Measurements from ENCODE around the gene IL18R1. TPM values are rescaled to one million over a fixed set of nuclear protein-coding genes. Genes with fewer than 3 reads are reported as not detected.

Gene IL18R1
- total RNA-seq, 2 experiments from 2014 or later: 22.4 to 23.4 TPM

DNA sequence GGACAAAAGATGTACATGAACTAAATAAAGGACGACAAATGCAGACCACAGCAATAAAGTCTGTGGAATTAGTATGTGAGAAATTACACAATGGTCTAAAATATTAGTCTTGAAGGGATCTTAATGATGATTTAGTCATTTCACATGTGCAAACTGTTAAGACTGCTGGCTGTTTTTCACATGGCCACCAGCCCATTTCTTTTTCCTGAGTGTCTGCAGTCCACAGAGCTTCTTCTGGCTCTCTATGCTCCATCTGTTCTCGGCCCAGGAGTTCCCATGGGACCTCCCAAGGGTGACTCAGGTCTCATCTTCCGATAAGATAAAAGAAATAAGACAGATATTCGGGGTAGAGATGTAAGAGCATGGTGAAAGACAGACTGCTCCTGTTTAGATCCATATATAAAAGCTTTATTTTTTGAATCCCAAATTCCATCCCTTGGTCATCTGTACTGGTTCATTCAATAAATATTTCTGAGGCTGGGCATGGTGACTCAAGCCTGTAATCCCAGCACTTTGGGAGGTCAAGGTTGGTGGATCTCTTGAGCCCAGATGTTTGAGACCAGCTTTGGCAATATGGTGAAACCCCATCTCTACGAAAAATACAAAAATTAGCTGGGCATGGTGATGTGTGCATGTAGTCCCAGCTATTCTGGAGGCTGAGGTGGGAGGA is 24.1 kb upstream of the IL18R1 start:
- DNase-seq (no peak), ATAC-seq (no peak)
- Mint-ChIP-seq H3K36me3 (ENCODE audit: low read depth) (no peaks in the 10 kb centered on the region), H3K9me3 (ENCODE audit: low read depth) (peaks cover 6% of the 10 kb centered on the region), H3K4me3 (no peak overlapping the region), H3K27ac (no peak overlapping the region), H3K27me3 (peaks cover 7% of the 10 kb centered on the region), H3K4me1 (peaks cover under 1% of the 10 kb centered on the region)
- CTCF ChIA-PET: interaction anchor here (0.6 to 1.6 kb wide), 6 partner anchors 15 to 129 kb away, joined by 3 to 4 read pairs (median 3); partner anchors contain the start of gene IL18R1
- POLR2A ChIA-PET: interaction anchor here (0.6 kb wide), 1 partner anchor 223 kb away, joined by 3 read pairs; no protein-coding TSS in a partner anchor
- intact Hi-C loops (cut with DNase I, micrococcal nuclease): no loop called here

- CTCF ChIA-PET: interaction anchor here (1.0 to 1.4 kb wide), 2 partner anchors 94 to 132 kb away, joined by 3 read pairs; no protein-coding TSS in a partner anchor
- peaks cover 7% of the 10 kb centered on the region for H3K27me3 Mint-ChIP-seq
- no peaks in the 10 kb centered on the region for H3K36me3 Mint-ChIP-seq (ENCODE audit: low read depth)
- intact Hi-C loops (cut with DNase I, micrococcal nuclease): no loop called here
- H3K4me1 Mint-ChIP-seq: peaks cover 15% of the 10 kb centered on the region
- H3K27ac Mint-ChIP-seq: no peak overlapping the region
- ATAC-seq (no peak), DNase-seq (no peak)
- no peak overlapping the region for H3K4me3 Mint-ChIP-seq
- H3K9me3 Mint-ChIP-seq (ENCODE audit: low read depth): no peaks in the 10 kb centered on the region
- POLR2A ChIA-PET: no interaction called here
Observed at GRCh38 chr2:102334486-102334885, 21.1 kb upstream of the IL18R1 start.

DNA sequence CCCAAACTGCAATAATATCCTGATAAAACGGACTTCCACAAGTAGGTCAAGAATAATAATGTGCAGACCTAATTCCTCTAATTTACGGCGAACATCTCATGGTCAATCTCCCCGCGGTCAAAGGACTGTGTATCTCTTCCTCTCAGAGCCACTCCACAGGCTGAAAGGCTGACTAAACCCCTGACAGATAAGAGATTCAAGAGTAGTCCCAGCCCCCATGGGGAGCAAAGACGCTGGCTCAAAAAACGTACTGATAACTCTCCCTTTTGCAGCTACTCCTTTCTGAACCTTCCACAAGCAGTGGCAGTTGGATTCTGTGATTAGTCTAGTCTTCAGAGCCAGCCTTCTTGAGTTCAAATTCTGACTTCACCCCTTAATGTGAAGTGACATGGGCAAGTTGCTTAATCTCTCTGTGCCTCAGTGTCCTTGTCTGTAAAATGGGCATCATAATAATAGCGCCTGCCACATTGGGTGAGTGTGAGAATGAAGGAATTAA is 19.7 kb upstream of the IL18R1 start:
- H3K27ac Mint-ChIP-seq: no peak overlapping the region
- ChIA-PET CTCF (interaction anchor here (0.8 to 1.9 kb wide), 4 partner anchors 32 to 940 kb away, joined by 3 to 8 read pairs (median 3); no protein-coding TSS in a partner anchor), POLR2A (interaction anchor here (0.5 to 0.6 kb wide), 2 partner anchors 99 to 199 kb away, joined by 3 read pairs; no protein-coding TSS in a partner anchor)
- H3K9me3 Mint-ChIP-seq (ENCODE audit: low read depth): no peaks in the 10 kb centered on the region
- ATAC-seq (no peak), DNase-seq (no peak)
- no peak overlapping the region for H3K4me3 Mint-ChIP-seq
- H3K36me3 Mint-ChIP-seq (ENCODE audit: low read depth): no peaks in the 10 kb centered on the region
- intact Hi-C loops (cut with DNase I, micrococcal nuclease): loop anchor here in 1 of 2 experiments (5.0 kb wide), 1 partner anchor 34 kb away; no protein-coding TSS in a partner anchor
- peaks cover 7% of the 10 kb centered on the region for H3K27me3 Mint-ChIP-seq
- peaks cover 15% of the 10 kb centered on the region for H3K4me1 Mint-ChIP-seq

DNA sequence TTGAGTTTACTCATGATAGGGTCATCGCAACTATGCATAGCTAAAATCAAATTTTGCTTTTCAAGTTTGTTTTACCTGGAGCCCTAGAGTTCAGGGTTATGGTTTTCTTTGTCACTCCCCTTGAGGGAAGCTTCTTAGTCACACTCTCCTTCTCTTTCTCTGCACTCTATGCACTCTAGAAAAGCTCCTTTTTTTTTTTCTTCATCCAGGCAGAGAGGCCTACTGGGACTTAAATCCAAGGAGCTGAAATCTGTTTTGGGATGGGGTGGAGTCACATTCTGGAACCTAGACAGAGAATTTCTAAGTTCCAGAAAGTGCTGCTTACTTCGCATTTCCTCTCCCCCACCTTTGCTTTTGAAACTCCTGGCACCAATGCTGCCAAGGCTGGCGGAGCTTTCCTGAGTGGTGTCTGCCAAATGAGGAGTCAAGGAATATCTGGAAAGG is 19.1 kb upstream of the IL18R1 start:
- Mint-ChIP-seq H3K27me3 (peaks cover 7% of the 10 kb centered on the region), H3K4me3 (no peak overlapping the region), H3K27ac (no peak overlapping the region), H3K4me1 (peaks cover 15% of the 10 kb centered on the region), H3K36me3 (ENCODE audit: low read depth) (no peaks in the 10 kb centered on the region), H3K9me3 (ENCODE audit: low read depth) (no peaks in the 10 kb centered on the region)
- no peak for DNase-seq
- ATAC-seq: peak; percentile 66
- intact Hi-C loops (cut with DNase I, micrococcal nuclease): loop anchor here in 1 of 2 experiments (5.0 kb wide), 1 partner anchor 34 kb away; no protein-coding TSS in a partner anchor
- ChIA-PET CTCF (interaction anchor here (0.9 to 1.9 kb wide), 3 partner anchors 33 to 941 kb away, joined by 3 to 8 read pairs (median 3); no protein-coding TSS in a partner anchor), POLR2A (interaction anchor here (0.5 to 0.6 kb wide), 2 partner anchors 99 to 200 kb away, joined by 3 read pairs; no protein-coding TSS in a partner anchor)

DNA sequence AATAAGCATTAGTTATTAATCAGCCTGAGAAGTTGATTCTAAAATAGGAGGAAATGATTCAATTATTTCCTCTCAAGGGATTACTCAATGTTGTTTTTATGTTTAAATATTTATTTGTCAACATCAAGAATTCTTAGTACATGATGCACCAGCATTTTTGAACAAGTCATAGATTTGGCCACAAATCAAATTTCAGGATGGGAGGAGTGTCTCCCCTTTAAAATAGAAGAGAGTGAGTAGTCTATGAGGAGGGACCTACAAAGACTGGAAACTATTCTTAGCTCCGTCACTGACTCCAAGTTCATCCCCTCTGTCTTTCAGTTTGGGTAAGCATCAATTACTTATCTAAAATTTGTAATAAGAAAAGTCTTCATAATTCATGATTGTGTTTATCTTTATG is 18.6 kb upstream of the IL18R1 start:
- no peaks in the 10 kb centered on the region for H3K9me3 Mint-ChIP-seq (ENCODE audit: low read depth)
- H3K27me3 Mint-ChIP-seq: peaks cover 7% of the 10 kb centered on the region
- CTCF ChIA-PET: interaction anchor here (0.9 to 1.9 kb wide), 2 partner anchors 33 to 106 kb away, joined by 3 to 8 read pairs; no protein-coding TSS in a partner anchor
- peaks cover 15% of the 10 kb centered on the region for H3K4me1 Mint-ChIP-seq
- H3K4me3 Mint-ChIP-seq: no peak overlapping the region
- POLR2A ChIA-PET: interaction anchor here (0.7 kb wide), 1 partner anchor 172 kb away, joined by 15 read pairs; no protein-coding TSS in a partner anchor
- no peak overlapping the region for H3K27ac Mint-ChIP-seq
- DNase-seq (no peak), ATAC-seq (no peak)
- no peaks in the 10 kb centered on the region for H3K36me3 Mint-ChIP-seq (ENCODE audit: low read depth)
- intact Hi-C loops (cut with DNase I, micrococcal nuclease): loop anchor here in 1 of 2 experiments (5.0 kb wide), 1 partner anchor 35 kb away; no protein-coding TSS in a partner anchor

- ATAC-seq: peak; percentile 72
- CTCF ChIA-PET: interaction anchor here (1.9 kb wide), 1 partner anchor 106 kb away, joined by 8 read pairs; no protein-coding TSS in a partner anchor
- Mint-ChIP-seq H3K36me3 (ENCODE audit: low read depth) (no peaks in the 10 kb centered on the region), H3K4me1 (peaks cover 15% of the 10 kb centered on the region), H3K9me3 (ENCODE audit: low read depth) (no peaks in the 10 kb centered on the region), H3K27me3 (peaks cover 4% of the 10 kb centered on the region), H3K4me3 (no peak overlapping the region), H3K27ac (no peak overlapping the region)
- POLR2A ChIA-PET: interaction anchor here (0.7 kb wide), 1 partner anchor 173 kb away, joined by 15 read pairs; no protein-coding TSS in a partner anchor
- DNase-seq: no peak
- intact Hi-C loops (cut with DNase I, micrococcal nuclease): loop anchor here in 1 of 2 experiments (5.0 kb wide), 1 partner anchor 35 kb away; no protein-coding TSS in a partner anchor
Observed at GRCh38 chr2:102337481-102338386, 17.9 kb upstream of the IL18R1 start.

- no peak for DNase-seq
- Mint-ChIP-seq H3K4me1 (peaks cover 15% of the 10 kb centered on the region), H3K36me3 (ENCODE audit: low read depth) (no peaks in the 10 kb centered on the region), H3K4me3 (no peak overlapping the region), H3K27me3 (no peaks in the 10 kb centered on the region), H3K27ac (no peak overlapping the region), H3K9me3 (ENCODE audit: low read depth) (no peaks in the 10 kb centered on the region)
- intact Hi-C loops (cut with DNase I, micrococcal nuclease): no loop called here
- ATAC-seq: no peak
- POLR2A ChIA-PET: no interaction called here
- CTCF ChIA-PET: interaction anchor here (0.7 to 2.6 kb wide), 3 partner anchors 34 to 103 kb away, joined by 3 to 11 read pairs (median 3); no protein-coding TSS in a partner anchor
Observed at GRCh38 chr2:102340778-102341177, 14.8 kb upstream of the IL18R1 start.

GRCh38 chr2:102342888-102343287 is 12.7 kb upstream of the IL18R1 start:
- H3K4me3 Mint-ChIP-seq: no peak overlapping the region
- no peaks in the 10 kb centered on the region for H3K36me3 Mint-ChIP-seq (ENCODE audit: low read depth)
- ChIA-PET POLR2A (no interaction called here), CTCF (interaction anchor here (0.6 to 1.6 kb wide), 2 partner anchors 51 to 337 kb away, joined by 3 to 7 read pairs; no protein-coding TSS in a partner anchor)
- no peak for DNase-seq
- intact Hi-C loops (cut with DNase I, micrococcal nuclease): no loop called here
- no peak overlapping the region for H3K27ac Mint-ChIP-seq
- H3K9me3 Mint-ChIP-seq (ENCODE audit: low read depth): no peaks in the 10 kb centered on the region
- ATAC-seq: no peak
- no peaks in the 10 kb centered on the region for H3K27me3 Mint-ChIP-seq
- peaks cover 2% of the 10 kb centered on the region for H3K4me1 Mint-ChIP-seq

DNA sequence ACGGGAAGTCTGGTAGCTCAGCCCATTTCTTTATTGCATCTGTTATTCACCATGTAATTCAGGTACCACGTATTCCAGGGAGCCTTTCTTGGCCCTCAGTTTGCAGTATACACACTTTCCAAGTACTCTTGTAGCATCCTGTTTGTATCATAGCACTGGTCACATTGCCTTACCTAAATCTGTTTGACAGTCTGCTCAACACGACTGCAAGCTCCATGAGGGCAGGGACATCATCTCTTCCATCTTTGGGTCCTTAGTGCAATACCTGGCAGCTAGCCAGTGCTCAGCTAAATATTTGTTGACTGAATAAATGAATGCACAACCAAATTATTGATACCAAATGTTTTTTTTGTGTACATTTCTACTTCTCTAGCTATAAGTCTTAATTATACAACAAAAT is 11.2 kb upstream of the IL18R1 start:
- ChIA-PET CTCF (no interaction called here), POLR2A (no interaction called here)
- Mint-ChIP-seq H3K36me3 (ENCODE audit: low read depth) (no peaks in the 10 kb centered on the region), H3K4me3 (no peak overlapping the region), H3K27me3 (peaks cover 2% of the 10 kb centered on the region), H3K27ac (no peak overlapping the region), H3K9me3 (ENCODE audit: low read depth) (no peaks in the 10 kb centered on the region), H3K4me1 (no peaks in the 10 kb centered on the region)
- no peak for DNase-seq
- intact Hi-C loops (cut with DNase I, micrococcal nuclease): no loop called here
- ATAC-seq: no peak

- ChIA-PET POLR2A (no interaction called here), CTCF (interaction anchor here (0.6 kb wide), 1 partner anchor 60 kb away, joined by 4 read pairs; no protein-coding TSS in a partner anchor)
- Mint-ChIP-seq H3K4me1 (no peaks in the 10 kb centered on the region), H3K36me3 (ENCODE audit: low read depth) (no peaks in the 10 kb centered on the region), H3K27ac (no peak overlapping the region), H3K27me3 (peaks cover 2% of the 10 kb centered on the region), H3K9me3 (ENCODE audit: low read depth) (no peaks in the 10 kb centered on the region), H3K4me3 (no peak overlapping the region)
- intact Hi-C loops (cut with DNase I, micrococcal nuclease): no loop called here
- no peak for ATAC-seq
- no peak for DNase-seq
Observed at GRCh38 chr2:102345329-102345920, 10.2 kb upstream of the IL18R1 start.

Data from activated CD4-positive, alpha-beta T cell treated with anti-CD3 and anti-CD28 coated beads for 36 hours (primary cell).